ENCODE measurements around the gene SUN2.

The SUN2 gene

DNA sequence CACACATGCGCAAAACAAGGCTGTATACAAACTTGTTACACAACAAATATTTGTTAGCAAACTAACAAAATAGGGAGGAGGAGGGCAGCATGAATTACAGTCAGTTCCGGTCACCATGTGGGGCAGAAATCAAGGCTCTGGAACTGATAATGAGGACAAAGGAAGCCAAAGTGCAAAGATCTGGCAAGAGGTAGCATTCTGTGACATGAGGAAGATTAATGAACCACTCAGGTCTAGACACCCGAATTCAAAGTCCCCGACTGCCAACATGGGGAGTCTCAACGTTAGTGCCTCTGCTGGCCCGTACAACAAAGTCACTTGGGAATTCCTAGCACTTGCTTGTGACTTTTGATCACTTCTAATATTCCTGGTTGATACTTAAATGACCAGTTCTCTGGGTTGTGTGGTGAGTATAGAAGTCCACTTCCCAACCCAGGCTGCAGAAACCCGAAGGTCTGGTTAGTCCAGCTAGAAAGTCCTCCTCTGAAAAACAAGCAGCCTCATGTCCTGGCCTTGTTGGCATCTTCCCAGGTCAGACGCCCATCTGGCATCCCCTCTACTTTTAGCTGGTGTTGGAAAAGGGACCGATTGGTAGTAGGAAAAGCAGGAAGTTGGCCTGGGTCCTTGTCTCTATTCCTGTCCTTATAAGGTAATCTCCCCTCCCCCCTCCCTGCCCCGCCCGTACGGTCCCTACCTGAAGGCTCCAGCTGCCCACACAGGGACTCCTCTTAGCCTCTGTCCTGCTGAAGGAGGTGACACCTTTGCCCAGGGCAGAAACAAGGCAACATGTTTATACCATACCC, 1.6 kb downstream of the SUN2 start:
- DNase-seq (ENCODE audit: low read depth) = no peak

DNA sequence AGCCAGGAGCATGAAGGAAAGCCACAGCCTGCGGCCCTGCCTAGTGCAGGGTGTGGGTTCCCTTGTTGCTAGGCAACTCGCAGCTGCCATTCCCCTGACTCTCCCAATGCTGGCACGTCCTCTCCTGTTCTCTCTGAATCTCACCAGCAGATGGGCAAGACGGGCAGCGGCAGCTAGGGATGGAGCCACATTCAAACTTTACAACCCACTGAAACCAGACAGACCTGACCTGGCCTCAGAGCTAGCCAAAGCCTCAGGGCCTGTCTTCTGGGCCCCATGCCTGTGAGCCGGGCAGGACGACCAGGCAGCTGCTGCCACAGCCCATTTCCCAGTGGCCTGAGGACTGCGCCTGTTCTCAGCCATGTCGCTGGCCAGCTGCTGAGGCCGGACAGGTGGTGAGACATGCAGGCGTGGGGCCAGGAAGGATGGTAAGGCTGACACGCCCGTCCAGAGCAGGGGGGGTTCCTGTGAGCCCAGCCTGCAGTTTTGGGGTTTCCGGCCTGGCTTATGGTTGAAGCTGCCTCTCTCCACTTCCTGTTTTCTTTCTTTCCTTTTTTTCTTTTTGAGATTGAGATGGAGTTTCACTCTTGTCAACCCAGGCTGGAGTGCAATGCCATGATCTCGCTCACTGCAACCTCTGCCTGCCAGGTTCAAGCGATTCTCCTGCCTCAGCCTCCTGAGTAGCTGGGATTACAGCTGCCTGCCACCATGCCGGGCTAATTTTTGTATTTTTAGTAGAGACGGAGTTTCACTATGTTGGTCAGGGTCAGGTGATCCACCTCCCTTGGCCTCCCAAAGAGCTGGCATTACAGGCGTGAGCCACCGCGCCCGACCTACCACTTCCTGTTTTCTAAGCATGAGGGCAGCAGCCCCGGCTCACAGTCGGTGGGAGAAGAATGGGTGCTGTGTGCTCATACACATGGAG, 4.1 kb downstream of the SUN2 start:
- DNase-seq (ENCODE audit: low read depth) = no peak

DNA sequence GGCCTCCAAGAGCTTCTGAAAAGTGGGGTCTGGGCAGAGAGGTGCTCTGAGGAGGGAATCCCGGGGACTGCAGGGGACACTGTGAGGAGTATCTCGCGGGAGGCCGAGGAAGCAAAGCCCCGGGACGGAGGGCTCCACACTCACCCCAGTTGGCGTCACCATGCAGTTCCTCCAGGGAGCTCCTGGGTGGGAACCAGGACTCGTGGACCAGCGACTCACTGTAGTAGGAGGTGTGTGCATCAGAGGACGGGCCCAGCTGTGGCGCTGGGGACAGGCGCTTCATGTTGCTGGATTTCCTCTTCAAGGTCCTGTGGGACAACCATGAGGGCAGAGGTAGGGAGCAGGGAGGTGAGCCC, 4.8 kb downstream of the SUN2 start:
- no peak for DNase-seq (ENCODE audit: low read depth)

DNA sequence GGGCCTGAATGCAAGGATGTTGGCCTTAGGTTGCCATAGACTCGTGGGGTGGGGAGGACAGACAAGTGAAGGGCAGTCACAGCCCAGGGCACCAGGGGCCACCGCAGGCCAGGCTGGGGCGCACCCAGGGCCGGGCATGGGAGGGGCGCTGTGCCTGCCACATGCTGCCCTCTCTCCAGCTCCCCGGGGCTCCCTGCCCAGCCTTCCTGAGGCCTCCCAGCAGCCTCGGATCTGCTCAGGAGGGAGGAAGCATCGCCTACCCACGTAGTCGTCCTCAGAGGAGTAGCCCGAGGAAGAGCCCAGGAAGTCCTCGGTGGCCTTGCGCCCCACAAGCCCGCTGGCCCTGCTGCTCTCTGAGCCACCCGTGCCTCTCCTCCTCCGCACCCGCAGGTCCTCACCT, 5.2 kb downstream of the SUN2 start:
- no peak for DNase-seq (ENCODE audit: low read depth)

DNA sequence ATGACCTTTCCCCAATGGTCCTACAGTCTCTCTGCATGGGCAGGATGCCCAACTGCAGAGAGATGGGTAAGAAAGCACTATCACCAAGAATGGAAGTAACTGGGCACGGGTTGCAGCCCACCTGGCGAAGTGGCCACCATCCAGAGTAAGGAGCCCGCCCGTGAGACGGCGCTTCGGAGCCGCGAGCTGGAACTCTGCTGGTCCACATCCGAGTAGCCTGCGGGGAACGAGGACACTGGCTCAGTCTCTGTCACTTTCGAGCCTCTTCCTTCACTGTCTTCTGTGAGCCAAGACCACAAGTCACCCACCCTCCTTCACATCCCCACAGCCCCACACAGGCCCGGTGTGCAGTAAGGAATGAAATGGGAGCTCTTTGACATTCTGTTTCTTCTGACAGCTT, 5.7 kb downstream of the SUN2 start:
- no peak for DNase-seq (ENCODE audit: low read depth)

DNA sequence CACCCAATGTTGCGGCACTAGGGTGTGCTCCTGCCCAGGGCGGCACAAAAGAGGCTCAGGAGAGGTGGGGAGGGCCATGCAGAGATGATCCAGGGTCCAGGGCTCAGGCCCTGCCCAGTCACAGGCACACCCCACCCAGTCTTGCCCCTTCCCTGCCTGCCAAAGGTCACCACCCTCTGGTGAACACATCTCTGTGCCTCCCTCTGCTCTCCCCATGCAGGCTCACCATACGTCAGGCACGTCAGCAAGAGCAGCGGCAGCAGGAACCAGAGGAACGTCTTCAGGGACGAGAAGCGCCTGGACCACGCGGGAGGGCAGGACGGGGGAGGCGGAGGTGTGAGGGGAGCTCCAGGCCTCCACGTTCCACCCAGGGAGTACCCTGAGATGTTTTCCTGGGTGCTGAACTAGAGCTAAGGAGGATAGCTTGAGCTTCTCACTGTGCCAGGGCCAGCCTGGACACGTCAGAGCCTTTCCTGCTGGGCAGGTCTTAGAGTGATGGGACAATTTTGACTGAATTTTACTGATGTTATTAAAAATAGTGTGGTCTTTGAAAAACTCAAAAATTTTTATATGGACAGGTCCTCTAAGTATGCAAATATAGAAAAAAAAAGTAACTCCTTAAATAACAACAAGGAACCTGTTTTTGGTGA, 7.2 kb downstream of the SUN2 start:
- DNase-seq (ENCODE audit: low read depth) = no peak

DNA sequence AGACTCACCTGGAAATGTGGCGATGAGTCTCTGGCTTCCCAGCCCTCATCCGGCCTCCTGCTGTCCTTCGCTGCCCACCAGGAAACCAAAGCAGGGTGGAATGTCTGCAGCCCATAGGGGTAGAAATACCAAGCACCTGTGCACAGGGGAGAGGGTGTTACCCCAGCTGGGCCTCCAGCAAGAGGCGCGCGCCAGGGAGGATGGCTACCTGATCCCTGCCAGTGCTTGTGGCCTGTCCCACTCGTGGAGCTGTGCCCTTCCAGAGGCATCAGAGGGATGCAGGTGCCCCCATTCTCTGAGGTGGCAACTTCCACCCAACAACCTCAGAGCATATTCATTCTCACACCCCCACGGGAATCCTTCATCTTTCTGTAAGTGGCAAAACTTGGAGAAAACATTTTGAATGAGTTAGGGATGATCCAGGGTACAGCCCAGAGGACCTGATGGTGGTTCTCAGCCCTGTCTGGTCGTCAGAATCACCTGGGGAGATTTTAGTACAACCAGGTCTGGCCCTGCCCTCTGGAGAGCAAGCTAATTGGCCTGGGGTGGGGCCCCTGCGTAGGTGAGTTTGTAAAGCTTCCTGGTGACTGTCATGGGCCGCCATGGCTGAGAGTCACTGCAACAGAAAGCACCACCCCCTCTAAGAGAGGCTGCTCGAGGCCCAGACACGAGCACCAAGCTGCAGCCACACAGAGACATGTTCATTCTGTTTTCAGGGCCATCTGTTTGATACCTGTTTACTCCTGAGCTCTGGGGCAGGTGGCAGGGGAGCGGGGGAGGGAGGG, 9.9 kb downstream of the SUN2 start:
- DNase-seq (ENCODE audit: low read depth) = no peak

DNA sequence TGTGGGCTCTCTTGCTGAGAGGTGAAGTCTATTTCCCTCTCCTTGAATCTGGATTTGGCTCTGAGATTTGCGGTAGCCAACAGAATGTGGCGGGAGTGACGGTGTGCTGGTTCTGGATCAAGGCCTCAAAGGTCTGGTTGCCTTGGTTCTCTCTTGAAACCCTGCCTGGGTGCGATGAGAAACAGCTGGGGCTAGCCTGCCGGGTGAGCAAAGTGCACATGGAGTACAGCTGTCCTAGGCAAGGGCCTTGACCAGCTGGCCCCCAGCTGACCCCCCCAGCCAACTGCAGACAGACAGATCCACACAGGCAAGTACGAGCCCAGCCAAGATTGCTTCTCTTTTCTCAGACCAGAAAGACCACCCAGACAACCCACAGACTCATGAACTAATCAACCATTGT, 10.8 kb downstream of the SUN2 start:
- no peak for DNase-seq (ENCODE audit: low read depth)

DNA sequence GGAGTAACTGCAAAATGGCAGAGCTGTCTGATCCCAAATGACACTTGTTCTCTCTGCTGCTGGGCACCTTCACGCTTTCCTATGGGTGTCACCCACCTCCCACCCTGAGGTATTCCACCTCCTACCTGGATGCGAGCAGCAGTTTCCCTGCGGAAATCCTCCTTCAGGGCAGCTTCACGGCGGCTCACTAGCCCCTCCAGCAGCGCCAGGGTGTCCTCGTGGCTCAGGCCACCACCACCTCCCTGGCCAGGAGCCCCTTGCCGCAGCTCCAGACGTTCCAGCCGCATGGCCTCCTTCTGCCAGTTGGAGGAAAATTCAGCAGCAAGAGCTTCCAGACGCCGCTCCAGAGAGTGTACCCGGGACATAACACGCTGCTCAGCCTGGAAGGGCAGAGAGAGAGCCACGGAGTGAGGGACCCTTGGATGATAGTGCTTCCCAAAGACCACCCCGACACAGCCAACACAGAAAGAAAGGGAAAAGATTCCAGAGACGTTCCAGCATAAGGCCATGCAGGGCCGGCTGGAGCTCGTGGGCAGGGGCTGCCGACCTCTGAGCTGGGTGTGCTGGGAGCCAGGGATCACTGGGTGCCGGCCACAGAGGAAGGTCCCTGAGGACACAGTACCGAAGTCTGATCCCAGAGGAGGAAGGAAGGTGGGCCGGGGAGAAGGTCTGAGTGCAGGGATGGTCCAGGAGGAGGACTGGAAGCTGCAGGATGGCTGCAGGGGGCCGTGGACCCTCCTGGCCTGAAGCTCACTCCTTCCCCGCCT, 13.4 kb downstream of the SUN2 start:
- no peak for DNase-seq (ENCODE audit: low read depth)

DNA sequence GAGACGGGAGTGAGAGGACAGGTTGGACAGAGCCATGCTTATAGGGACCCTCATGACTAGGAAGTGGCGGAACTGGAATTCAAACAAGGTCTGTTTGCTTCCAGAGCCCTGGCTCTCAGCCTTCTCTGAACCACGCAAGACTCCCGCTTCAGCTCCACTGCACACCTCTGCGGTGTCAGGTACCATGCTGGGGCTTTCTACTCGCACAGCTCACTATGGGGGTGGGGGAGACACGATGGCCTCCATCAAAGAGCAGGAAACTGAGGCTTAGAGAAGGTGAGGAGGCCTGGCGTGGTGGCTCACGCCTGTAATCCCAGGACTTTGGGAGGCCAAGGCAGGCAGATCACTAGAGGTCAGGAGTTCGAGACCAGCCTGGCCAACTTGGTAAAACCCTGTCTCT, 14.2 kb downstream of the SUN2 start:
- DNase-seq (ENCODE audit: low read depth) = no peak

DNA sequence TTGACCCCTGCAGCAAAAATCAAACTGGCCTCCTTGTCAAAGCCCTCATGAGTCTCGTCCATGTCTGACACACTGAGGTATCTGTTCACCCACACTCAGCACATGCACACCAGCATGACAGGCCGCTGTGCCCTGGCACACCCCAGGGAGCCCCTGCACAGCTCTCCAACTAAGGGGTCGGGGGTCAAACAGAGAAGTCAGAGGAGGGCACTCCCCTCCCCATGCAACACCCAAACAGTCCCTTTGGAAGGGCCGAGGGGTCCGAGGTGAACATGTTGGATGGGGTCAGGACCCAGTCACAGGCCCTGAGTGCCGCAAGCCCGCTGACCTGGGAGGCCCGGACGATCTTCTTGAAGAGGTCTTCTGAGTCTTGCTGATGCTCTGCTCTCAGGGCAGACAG, 14.6 kb downstream of the SUN2 start:
- DNase-seq (ENCODE audit: low read depth) = no peak

DNA sequence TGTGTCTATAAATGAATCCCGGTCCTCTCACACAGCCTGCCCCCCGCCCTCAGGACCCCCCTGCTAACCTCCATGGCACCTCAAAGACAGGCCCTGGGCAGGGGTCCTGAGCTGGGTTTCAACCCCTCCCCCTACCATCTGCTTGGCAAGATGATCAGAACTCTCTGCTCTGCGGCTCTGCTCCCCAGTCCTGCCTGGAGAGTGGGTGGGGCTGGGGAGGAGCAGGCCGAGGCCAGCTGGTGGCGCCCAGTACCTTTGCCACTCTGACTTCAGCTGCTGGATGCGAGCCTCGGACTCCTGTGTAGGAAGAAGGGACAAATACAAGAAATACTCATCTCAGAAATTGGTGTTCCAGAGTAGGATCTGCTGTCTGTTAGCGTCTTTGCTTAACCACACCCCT, 15.0 kb downstream of the SUN2 start:
- DNase-seq (ENCODE audit: low read depth) = no peak

DNA sequence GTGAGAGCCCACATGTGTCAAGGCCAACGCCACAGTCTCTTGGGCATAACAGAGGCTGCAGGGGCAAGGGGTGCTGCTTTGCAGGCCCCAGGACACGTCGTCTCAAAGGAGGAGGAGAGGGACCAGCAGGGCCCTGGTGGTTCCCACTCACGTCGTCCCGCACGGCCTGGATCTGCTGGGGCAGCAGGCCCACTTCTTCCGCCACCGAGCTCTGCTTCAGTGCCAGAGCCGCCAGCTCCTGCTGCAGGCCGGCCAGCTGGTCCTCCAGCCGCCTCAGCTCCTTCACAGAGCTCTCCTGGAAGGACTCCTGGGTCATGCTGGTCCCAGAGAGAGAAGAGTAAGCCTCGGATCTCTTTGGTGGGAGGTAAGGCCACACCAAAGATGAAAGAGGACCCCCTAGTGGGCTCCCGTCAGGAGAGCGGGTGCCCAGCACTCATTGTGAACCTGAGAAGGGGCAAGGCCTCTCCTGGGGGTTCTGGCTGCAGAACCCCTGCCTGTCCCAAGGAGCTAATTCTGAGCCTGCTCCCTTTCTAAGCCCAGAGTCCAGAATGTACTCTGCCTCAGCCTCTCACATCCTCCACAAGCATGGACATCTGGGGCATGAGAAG, 15.6 kb downstream of the SUN2 start:
- no peak for DNase-seq (ENCODE audit: low read depth)

DNA sequence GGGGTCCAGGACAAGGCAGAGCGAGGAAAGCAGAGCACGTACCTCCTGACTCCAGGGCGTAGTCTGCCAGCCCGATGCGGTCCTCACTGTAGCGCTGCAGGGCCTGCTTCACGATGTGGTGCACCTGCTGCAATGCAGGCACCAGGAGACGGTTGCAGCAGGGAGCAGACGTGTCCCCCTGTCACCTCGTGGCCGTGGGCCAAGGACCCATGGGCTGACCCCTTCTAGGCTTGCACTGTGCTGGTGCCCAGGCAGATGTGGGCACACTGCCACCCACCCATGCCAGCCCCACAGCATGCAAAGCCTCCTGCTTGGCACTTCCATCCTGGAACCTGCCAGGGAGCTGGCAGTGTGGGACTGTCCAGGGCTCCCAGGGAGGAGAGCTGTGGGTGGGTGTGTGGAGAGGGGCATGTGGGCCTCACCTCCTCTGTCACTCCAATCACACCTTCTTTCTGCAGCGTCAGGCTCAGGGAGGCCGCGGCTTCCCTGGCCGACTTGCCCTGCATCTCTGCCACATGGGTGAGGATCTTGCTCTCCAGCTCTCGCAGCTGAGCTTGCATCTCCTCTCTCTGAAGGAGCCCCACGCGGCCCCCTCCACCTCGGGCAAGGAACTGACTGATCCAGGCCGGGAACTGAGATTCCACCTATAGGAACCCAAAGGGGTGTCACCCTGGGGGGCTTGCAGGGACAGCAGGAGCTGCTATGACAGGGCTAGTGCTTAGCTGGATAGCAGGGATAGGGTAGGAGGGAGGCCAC, 16.3 kb downstream of the SUN2 start:
- no peak for DNase-seq (ENCODE audit: low read depth)

DNA sequence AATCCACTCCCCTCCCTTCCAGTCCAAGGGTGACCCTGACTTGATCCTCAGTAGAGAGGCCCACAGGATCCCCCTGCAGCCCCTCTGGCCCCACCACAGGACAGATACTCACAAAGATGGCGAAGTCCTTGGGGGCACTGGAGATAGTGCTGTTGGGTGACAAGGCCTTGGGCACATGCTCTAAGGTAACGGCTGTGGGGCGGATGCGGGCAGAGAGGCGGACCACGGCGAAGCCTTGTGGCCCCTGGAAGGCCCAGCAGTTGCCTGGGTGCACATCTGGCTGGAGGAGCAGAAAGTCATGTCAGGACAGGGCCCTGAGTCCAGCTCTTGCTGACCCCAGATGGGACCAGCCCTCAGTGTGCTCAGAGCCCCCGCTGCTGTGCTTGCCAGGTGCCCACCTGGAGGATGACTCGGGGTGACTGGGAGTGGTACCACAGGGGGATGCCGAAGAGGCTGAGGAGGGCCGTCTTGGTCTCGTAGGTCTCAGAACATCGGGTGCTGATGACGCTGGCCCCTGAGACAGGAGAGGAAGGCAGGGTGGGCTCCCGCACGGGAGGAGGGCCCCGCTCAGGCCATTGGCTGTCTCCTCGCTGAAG, 17.2 kb downstream of the SUN2 start:
- no peak for DNase-seq (ENCODE audit: low read depth)

DNA sequence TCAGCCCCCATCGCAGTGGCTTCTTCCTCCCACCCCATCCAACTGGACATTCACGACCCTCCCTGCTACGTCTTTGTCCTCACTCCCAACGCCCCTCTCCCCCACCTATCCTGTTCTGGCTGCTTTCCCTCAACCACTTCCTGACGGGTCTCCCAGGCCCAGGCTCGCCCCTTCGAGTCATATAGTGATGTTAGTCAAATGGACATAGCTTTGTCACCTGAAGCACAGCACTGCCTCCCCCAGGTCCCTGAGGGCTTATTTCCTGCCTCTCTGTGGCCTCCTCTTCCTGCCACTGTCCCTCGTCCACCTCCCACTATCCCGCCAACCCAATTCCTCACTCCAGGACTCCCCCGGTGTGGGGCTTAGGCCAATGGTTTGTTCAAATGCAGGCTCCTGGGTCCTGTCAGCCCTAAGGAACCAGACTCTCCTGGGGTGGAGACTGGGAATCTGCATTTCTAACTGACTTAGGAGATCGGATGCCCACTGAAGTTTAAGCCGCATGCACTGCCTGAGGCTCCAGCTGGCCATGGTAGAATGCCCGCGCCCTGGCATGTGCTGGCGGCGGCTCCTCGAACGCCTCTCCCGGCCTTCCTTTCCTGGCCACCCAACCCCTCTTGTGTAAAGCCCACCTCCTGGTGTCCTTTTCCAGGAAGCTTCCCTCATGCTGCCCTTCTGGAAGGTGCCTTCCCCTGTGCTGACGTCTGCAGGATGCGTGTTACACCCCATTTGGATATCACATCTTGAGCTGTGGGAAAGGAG, 18.3 kb downstream of the SUN2 start:
- no peak for DNase-seq (ENCODE audit: low read depth)

DNA sequence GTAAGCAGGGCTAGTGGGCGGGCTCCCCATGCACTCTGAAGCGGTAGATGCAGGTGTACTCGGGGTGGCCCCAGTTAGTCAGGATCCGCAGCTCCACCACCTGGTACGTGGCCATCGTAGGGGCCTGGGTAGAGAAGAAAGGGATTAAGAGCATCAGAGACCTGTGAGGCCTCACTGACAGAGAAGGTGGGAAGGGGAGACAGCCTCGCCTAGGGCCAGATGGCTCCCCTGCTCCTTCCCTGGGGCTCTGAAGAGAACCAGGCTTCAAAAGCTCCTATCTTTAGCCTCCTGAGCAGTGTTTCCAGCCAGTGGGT, 19.6 kb downstream of the SUN2 start:
- no peak for DNase-seq (ENCODE audit: low read depth)

DNA sequence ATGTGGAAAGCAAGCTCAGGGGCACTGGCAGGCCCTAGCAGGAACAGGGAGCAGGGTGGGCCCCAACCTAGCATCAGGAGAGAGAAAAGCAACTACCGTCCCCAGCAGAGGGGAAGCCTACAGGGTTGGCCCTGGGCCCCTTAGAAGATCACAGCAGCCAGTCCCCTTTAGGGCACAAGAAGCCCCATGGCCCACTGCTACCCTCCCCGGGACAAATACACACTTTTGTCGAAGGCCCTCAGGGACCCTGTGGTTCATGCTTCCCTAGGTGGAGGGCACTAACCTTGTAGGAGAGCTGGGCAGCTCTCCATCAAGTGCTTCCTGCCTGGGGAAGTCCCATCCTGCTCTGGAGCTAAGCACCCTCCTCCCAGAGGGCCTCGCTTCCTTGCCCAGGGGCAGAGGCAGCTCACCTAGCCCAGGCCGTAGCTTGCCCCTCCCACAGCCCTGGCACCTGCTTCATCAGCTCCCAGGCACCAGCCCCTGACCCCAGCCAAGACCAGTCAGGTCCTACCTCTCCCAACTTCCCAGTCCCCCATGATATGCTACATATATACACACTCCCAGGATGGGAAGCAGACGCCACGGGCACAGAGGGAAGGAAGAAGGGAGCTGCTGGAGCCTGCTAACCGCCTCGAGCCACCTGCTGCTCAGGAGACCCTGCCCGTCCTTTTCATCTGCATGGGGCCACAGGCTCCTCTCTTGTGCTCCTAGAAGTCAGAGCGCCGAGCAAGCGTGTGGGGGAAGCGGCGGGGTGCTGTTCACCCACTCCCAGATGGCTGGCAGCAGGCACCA, 20.1 kb downstream of the SUN2 start:
- DNase-seq (ENCODE audit: low read depth) = no peak

DNA sequence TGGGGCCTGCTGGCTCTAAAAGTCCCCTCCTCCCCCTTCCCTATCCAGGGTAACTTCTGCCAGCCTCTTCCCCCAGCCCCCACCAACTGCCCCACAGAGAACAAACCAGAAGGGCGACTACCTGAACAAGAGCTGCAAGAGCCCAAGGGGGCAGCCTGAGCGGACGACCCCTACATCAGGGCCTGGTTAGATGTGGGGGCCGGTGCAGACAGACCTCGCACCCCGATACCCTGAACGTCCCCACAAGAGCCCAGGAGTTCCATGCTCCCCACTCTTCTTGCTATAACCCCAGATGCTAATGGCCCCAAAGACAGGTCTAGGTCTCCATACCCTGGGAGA, 20.7 kb downstream of the SUN2 start:
- DNase-seq (ENCODE audit: low read depth) = no peak

Data from HS-5 (cell line).